ENCODE results near the gene SYPL2.

The SYPL2 gene

DNA sequence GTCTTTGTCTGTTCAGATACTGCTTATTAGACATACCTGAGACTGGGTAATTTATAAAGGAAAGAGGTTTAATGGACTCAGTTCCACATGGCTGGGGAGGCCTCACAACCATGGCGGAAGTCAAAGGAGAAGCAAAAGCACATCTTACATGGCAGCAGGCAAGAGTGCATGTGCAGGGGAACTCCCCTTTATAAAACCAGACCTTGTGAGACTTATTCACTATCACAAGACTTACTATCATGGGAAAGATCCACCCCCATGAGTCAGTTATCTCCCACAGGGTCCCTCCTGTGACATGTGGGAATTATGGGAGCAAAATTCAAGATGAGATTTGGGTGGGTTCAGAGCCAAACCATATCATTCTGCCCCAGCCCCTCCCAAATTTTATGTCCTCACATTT, 33.0 kb upstream of the SYPL2 start:
- H3K4me2 ChIP-seq (ENCODE audit: low read depth, low read length, poor library complexity, severe bottlenecking), result no peak overlapping the region
- H3K79me2 ChIP-seq (ENCODE audit: insufficient read depth, low read length), result no peaks in the 10 kb centered on the region
- no peaks in the 10 kb centered on the region for H3F3A ChIP-seq (ENCODE audit: low read depth)
- no peaks in the 10 kb centered on the region for H3K4me1 ChIP-seq (ENCODE audit: insufficient read depth, low read length, poor library complexity, severe bottlenecking)
- no peaks in the 10 kb centered on the region; the same call in 1 of the 2 replicates for H3K9me3 ChIP-seq (ENCODE audit: insufficient read depth, low read depth, low read length)
- H3K9me2 ChIP-seq (replicated peaks; ENCODE audit: low read depth, low read length), result no peaks in the 10 kb centered on the region
- H2AFZ ChIP-seq (ENCODE audit: low read length), result no peak overlapping the region
- H3K4me3 ChIP-seq (ENCODE audit: low read length, poor library complexity, severe bottlenecking), result no peak overlapping the region
- TF ChIP-seq, protein P1, sequence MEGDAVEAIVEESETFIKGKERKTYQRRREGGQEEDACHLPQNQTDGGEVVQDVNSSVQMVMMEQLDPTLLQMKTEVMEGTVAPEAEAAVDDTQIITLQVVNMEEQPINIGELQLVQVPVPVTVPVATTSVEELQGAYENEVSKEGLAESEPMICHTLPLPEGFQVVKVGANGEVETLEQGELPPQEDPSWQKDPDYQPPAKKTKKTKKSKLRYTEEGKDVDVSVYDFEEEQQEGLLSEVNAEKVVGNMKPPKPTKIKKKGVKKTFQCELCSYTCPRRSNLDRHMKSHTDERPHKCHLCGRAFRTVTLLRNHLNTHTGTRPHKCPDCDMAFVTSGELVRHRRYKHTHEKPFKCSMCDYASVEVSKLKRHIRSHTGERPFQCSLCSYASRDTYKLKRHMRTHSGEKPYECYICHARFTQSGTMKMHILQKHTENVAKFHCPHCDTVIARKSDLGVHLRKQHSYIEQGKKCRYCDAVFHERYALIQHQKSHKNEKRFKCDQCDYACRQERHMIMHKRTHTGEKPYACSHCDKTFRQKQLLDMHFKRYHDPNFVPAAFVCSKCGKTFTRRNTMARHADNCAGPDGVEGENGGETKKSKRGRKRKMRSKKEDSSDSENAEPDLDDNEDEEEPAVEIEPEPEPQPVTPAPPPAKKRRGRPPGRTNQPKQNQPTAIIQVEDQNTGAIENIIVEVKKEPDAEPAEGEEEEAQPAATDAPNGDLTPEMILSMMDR (conservative IDR thresholded peaks at IDR 0.05; ENCODE audit: low read length), result no peak
- TF ChIP-seq EZH2phosphoT487 (IDR thresholded peaks at IDR 0.05; ENCODE audit: borderline replicate concordance), result no peak
- no peaks in the 10 kb centered on the region for H3K36me3 ChIP-seq (ENCODE audit: insufficient read depth, low read length)
- no peaks in the 10 kb centered on the region for H3K27me3 ChIP-seq (ENCODE audit: insufficient read depth, low read length, poor library complexity, severe bottlenecking)
- H3K9ac ChIP-seq (ENCODE audit: low read depth, low read length, poor library complexity, severe bottlenecking), result no peak overlapping the region
- H4K20me1 ChIP-seq (ENCODE audit: insufficient read depth, low read length, poor library complexity, severe bottlenecking), result no peaks in the 10 kb centered on the region

GRCh38 chr1:109434484-109434883, 31.9 kb upstream of the SYPL2 start:
- Histone ChIP-seq H3K4me2 (ENCODE audit: low read depth, low read length, poor library complexity, severe bottlenecking) (no peak overlapping the region), H3K9ac (ENCODE audit: low read depth, low read length, poor library complexity, severe bottlenecking) (no peak overlapping the region), H3K27me3 (ENCODE audit: insufficient read depth, low read length, poor library complexity, severe bottlenecking) (no peaks in the 10 kb centered on the region), H2AFZ (ENCODE audit: low read length) (no peak overlapping the region), H3K36me3 (ENCODE audit: insufficient read depth, low read length) (no peaks in the 10 kb centered on the region), H4K20me1 (ENCODE audit: insufficient read depth, low read length, poor library complexity, severe bottlenecking) (no peaks in the 10 kb centered on the region), H3K9me2 (replicated peaks; ENCODE audit: low read depth, low read length) (no peaks in the 10 kb centered on the region), H3K4me1 (ENCODE audit: insufficient read depth, low read length, poor library complexity, severe bottlenecking) (no peaks in the 10 kb centered on the region), H3K79me2 (ENCODE audit: insufficient read depth, low read length) (no peaks in the 10 kb centered on the region), H3K4me3 (ENCODE audit: low read length, poor library complexity, severe bottlenecking) (no peak overlapping the region), H3F3A (ENCODE audit: low read depth) (no peaks in the 10 kb centered on the region), H3K9me3 (ENCODE audit: insufficient read depth, low read depth, low read length) (no peaks in the 10 kb centered on the region; the same call in 1 of the 2 replicates)
- TF ChIP-seq EZH2phosphoT487 (IDR thresholded peaks at IDR 0.05; ENCODE audit: borderline replicate concordance), result no peak
- TF ChIP-seq, protein P1 (conservative IDR thresholded peaks at IDR 0.05; ENCODE audit: low read length), result no peak

DNA sequence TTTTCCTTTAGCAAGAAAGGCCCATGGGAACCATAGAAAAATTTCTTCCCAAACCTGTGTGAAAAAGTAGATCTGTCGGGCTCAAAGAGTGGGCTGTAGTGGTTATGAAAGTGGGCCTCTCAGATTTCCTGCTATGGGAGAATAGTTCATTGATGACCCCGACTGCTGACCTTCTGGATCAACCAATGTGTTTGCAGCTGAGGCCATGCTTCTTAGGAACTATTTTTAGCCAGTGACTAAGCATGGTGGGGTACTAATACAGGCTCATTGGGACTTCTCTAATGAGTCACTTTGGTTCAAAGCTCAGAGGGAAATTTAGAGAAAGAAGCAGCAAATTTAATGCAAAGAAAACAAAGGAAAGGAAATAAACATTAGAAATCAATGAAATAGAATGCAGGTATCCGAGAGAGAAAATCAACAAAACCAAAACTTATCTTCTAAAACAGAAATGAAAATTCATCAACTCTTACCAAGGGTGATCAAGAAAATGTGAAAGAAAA, 27.5 kb upstream of the SYPL2 start:
- no peaks in the 10 kb centered on the region for H4K20me1 ChIP-seq (ENCODE audit: insufficient read depth, low read length, poor library complexity, severe bottlenecking)
- no peak overlapping the region for H3K4me3 ChIP-seq (ENCODE audit: low read length, poor library complexity, severe bottlenecking)
- no peak overlapping the region for H3K9ac ChIP-seq (ENCODE audit: low read depth, low read length, poor library complexity, severe bottlenecking)
- no peaks in the 10 kb centered on the region for H3F3A ChIP-seq (ENCODE audit: low read depth)
- no peaks in the 10 kb centered on the region for H3K9me2 ChIP-seq (replicated peaks; ENCODE audit: low read depth, low read length)
- TF ChIP-seq EZH2phosphoT487 (IDR thresholded peaks at IDR 0.05; ENCODE audit: borderline replicate concordance), result no peak
- TF ChIP-seq, protein P1 (conservative IDR thresholded peaks at IDR 0.05; ENCODE audit: low read length), result no peak
- H3K9me3 ChIP-seq (ENCODE audit: insufficient read depth, low read depth, low read length), result no peaks in the 10 kb centered on the region; the same call in 1 of the 2 replicates
- no peaks in the 10 kb centered on the region for H3K4me1 ChIP-seq (ENCODE audit: insufficient read depth, low read length, poor library complexity, severe bottlenecking)
- no peaks in the 10 kb centered on the region for H3K36me3 ChIP-seq (ENCODE audit: insufficient read depth, low read length)
- no peak overlapping the region for H3K4me2 ChIP-seq (ENCODE audit: low read depth, low read length, poor library complexity, severe bottlenecking)
- no peaks in the 10 kb centered on the region for H3K79me2 ChIP-seq (ENCODE audit: insufficient read depth, low read length)
- no peak overlapping the region for H2AFZ ChIP-seq (ENCODE audit: low read length)
- peaks cover 14% of the 10 kb centered on the region for H3K27me3 ChIP-seq (ENCODE audit: insufficient read depth, low read length, poor library complexity, severe bottlenecking)

Data from Loucy (cell line).